MCF 10A (cell line): ENCODE measurements around the gene YIPF5. TPM values are rescaled to one million over a fixed set of nuclear protein-coding genes. Genes with fewer than 3 reads are reported as not detected.

ENCODE experiments used
- BruUV-seq: library from RNA; stranded (reverse); fragments of 400-500 nt; replicated peaks from 2 replicates; lab custom pipeline; 2021; lab: Mats Ljungman, UMichigan
- CTCF ChIA-PET: fragments of 300-600 bp; sonication (Branson Sonifier 250); formaldehyde crosslinking; extraction: SDS; loops from one replicate; lab custom pipeline; 2021; ENCODE audit warnings: antibody characterized with exemption, inconsistent platforms; lab: Yijun Ruan, JAX
- POLR2A ChIA-PET: fragments of 300-600, 350-650 bp; sonication (Branson Sonifier 250); formaldehyde crosslinking; extraction: SDS; loops from one replicate; lab custom pipeline; 2020; ENCODE audit warnings: antibody characterized with exemption, inconsistent platforms; lab: Yijun Ruan, JAX
- DNase-seq: peaks from one replicate; pipeline ENCODE4 v3.0.0-alpha.2; 2018; ENCODE audit not compliant: unreplicated experiment
- H3K27ac Mint-ChIP-seq: one replicate; pipeline ENCODE4 v1.8.0; 2022; ENCODE audit warnings: mild to moderate bottlenecking, low read depth, mixed read lengths; ENCODE audit not compliant: unreplicated experiment
- H3K27me3 Mint-ChIP-seq: one replicate; pipeline ENCODE4 v1.8.0; 2022; ENCODE audit warnings: mixed read lengths; ENCODE audit not compliant: insufficient read depth, unreplicated experiment
- H3K36me3 Mint-ChIP-seq: one replicate; pipeline ENCODE4 v1.8.0; 2022; ENCODE audit warnings: mild to moderate bottlenecking, moderate library complexity, mixed read lengths; ENCODE audit not compliant: insufficient read depth, unreplicated experiment
- H3K4me1 Mint-ChIP-seq: one replicate; pipeline ENCODE4 v1.8.0; 2022; ENCODE audit warnings: mixed read lengths; ENCODE audit not compliant: insufficient read depth, unreplicated experiment
- H3K4me3 Mint-ChIP-seq: one replicate; pipeline ENCODE4 v1.8.0; 2022; ENCODE audit warnings: mild to moderate bottlenecking, moderate library complexity, mixed read lengths; ENCODE audit not compliant: unreplicated experiment
- H3K9me3 Mint-ChIP-seq: one replicate; pipeline ENCODE4 v1.8.0; 2022; ENCODE audit warnings: mixed read lengths; ENCODE audit not compliant: unreplicated experiment
- intact Hi-C: fragments of 100-400 bp; cut with micrococcal nuclease; formaldehyde crosslinking; loops from 2 replicates; pipeline ENCODE4 v1.14.1; 2022
- total RNA-seq: library from RNA; stranded (reverse); gene quantifications from 2 replicates; pipeline ENCODE4 v1.2.3, GENCODE V29; 2022
- TF ChIP-seq, protein P1 (sequence below): fragments of 200-600 bp; IDR thresholded peaks from one replicate; pipeline ENCODE4 v1.8.0; 2022; ENCODE audit warnings: antibody characterized with exemption, mild to moderate bottlenecking; ENCODE audit not compliant: unreplicated experiment

Gene YIPF5
- total RNA-seq, 1 experiment from 2014 or later = 88.7 TPM

DNA sequence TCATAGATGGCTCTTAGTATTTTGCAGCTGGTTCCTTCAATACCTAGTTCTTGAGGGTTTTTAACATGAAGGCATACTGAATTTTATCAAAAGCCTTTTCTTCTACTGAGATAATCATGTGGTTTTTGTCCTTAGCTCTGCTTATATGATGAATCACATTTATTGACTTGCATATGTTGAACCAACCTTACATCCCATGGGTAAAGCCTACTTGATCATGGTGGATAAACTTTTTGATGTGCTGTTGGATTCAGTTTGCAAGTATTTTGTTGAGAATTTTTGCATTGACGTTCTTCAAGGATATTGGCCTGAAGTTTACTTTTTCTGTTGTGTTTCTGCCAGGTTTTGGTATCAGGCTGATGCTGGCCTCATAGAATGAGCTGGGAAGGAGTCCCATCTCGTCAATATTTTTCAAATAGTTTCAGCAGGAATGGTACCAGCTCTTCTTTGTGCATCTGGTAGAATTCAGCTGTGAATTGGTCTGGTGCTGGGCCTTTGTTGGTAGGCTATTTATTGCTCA is 49.7 kb downstream of the YIPF5 start:
- Mint-ChIP-seq H3K27me3 (no peaks in the 10 kb centered on the region), H3K4me1 (peaks cover 13% of the 10 kb centered on the region), H3K27ac (no peak overlapping the region), H3K36me3 (no peaks in the 10 kb centered on the region), H3K4me3 (no peak overlapping the region), H3K9me3 (peaks cover 17% of the 10 kb centered on the region)
- CTCF ChIA-PET = interaction anchor here (0.7 to 1.7 kb wide), 5 partner anchors 11 to 22 kb away, joined by 3 to 6 read pairs (median 4); no protein-coding TSS in a partner anchor
- no TSS peak for BruUV-seq
- DNase-seq = no peak
- intact Hi-C loops = no loop called here
- TF ChIP-seq, protein P1, sequence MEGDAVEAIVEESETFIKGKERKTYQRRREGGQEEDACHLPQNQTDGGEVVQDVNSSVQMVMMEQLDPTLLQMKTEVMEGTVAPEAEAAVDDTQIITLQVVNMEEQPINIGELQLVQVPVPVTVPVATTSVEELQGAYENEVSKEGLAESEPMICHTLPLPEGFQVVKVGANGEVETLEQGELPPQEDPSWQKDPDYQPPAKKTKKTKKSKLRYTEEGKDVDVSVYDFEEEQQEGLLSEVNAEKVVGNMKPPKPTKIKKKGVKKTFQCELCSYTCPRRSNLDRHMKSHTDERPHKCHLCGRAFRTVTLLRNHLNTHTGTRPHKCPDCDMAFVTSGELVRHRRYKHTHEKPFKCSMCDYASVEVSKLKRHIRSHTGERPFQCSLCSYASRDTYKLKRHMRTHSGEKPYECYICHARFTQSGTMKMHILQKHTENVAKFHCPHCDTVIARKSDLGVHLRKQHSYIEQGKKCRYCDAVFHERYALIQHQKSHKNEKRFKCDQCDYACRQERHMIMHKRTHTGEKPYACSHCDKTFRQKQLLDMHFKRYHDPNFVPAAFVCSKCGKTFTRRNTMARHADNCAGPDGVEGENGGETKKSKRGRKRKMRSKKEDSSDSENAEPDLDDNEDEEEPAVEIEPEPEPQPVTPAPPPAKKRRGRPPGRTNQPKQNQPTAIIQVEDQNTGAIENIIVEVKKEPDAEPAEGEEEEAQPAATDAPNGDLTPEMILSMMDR = no peak
- POLR2A ChIA-PET = no interaction called here

- Mint-ChIP-seq H3K27me3 (no peaks in the 10 kb centered on the region), H3K4me3 (no peak overlapping the region), H3K36me3 (no peaks in the 10 kb centered on the region), H3K27ac (no peak overlapping the region), H3K4me1 (no peaks in the 10 kb centered on the region), H3K9me3 (peaks cover 17% of the 10 kb centered on the region)
- TF ChIP-seq, protein P1 = no peak
- ChIA-PET CTCF (interaction anchor here (0.6 to 1.8 kb wide), 6 partner anchors 18 to 1954 kb away, joined by 3 to 5 read pairs (median 3); no protein-coding TSS in a partner anchor), POLR2A (interaction anchor here (1.3 kb wide), 2 partner anchors 10 kb away, joined by 3 to 4 read pairs; no protein-coding TSS in a partner anchor)
- no TSS peak for BruUV-seq
- intact Hi-C loops = no loop called here
- DNase-seq = no peak
Observed at GRCh38 chr5:144117412-144117811, 53.0 kb downstream of the YIPF5 start.

GRCh38 chr5:144114571-144114970 is 55.9 kb downstream of the YIPF5 start:
- CTCF ChIA-PET = interaction anchor here (0.6 kb wide), 1 partner anchor 20 kb away, joined by 3 read pairs; no protein-coding TSS in a partner anchor
- TF ChIP-seq, protein P1 = no peak
- no peaks in the 10 kb centered on the region for H3K27me3 Mint-ChIP-seq
- H3K4me3 Mint-ChIP-seq = no peak overlapping the region
- DNase-seq = no peak
- no TSS peak for BruUV-seq
- no peaks in the 10 kb centered on the region for H3K36me3 Mint-ChIP-seq
- H3K4me1 Mint-ChIP-seq = no peaks in the 10 kb centered on the region
- intact Hi-C loops = no loop called here
- H3K9me3 Mint-ChIP-seq = peaks cover 19% of the 10 kb centered on the region
- POLR2A ChIA-PET = interaction anchor here (0.7 kb wide), 1 partner anchor 11 kb away, joined by 4 read pairs; no protein-coding TSS in a partner anchor
- no peak overlapping the region for H3K27ac Mint-ChIP-seq

Other genes with a start within 250 kb of the YIPF5 start
- 0.16 and 0.20 TPM in 2 replicates for gene KCTD16, start 214 bp upstream of the YIPF5 start, total RNA-seq